ENCODE data around the gene SMPD3.

SMPD3 gene

GRCh38 chr16:68319185-68319908 lies 129.0 kb downstream of the SMPD3 start:
- DNase-seq = no peak

- no peak for DNase-seq
Measured at GRCh38 chr16:68313116-68313515, 135.2 kb downstream of the SMPD3 start.

GRCh38 chr16:68310774-68311511 lies 137.4 kb downstream of the SMPD3 start, which contains the start of the genes PRMT7 and SLC7A6OS:
Gene PRMT7 (plus strand): TSS chr16:68311019. CDS start chr16:68315980, 4,961 bp downstream.
Gene SLC7A6OS (minus strand): TSS chr16:68310946. CDS start chr16:68310926, 20 bp downstream.
- DNase-seq = peak; percentile 86 to 91

GRCh38 chr16:68310437-68310773 lies 137.9 kb downstream of the SMPD3 start:
- no peak for DNase-seq

- no peak for DNase-seq
Measured at GRCh38 chr16:68309799-68310198, 138.5 kb downstream of the SMPD3 start.
